ENCODE measurements around the gene SMPD3.

DNA sequence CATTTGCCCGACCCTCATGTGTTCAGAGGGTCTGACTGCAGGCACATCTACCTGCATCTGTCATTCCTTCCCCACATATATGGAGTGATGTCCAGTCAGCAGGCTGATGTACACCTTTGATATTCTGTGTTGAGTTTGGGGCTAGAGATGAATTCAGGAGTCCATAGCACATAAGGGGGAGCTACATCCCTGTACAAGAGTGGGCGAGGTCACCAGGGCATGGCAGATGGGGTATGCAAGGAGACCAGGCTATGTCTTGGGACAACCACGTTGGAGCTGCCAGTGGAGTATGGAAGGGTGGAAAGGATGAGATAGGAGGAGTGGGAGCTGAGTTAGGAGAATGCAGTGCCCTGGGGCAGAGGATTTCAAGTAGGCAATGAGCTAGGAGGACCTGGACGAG lies 15.0 kb downstream of the SMPD3 start:
- no peak for TF ChIP-seq GATA2 (IDR thresholded peaks at IDR 0.05; ENCODE audit: low read depth, low read length)
- no peak for TF ChIP-seq GATA3 (IDR thresholded peaks at IDR 0.05; ENCODE audit: low read depth, low read length)
